Measurements from ENCODE around the gene FBXL5.

DNA sequence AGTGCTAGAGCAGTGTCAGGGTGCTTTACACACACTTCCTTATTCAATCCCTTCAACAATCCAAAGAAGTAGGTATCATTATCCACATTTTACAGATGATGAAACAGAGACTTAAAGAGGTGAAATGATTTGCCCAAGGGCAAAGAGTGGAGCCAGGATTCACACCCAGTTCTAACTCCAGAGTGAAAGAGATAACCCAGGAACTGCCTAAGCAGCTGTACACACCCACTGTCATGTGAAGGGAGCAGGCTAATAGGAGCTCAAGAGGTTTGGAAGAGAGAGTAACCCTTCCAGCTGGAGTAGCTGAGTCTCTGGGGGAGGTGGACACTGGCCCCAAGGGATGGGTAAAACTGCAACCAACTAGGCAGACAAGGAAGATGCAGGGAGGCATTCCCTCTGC lies 92.5 kb downstream of the FBXL5 start:
- TF ChIP-seq CTCF (IDR thresholded peaks at IDR 0.05) (no peak), POLR2A (IDR thresholded peaks at IDR 0.05) (no peak)
